BE2C (cell line): ENCODE results near the gene SPDYA.

Experiments
- DNase-seq: peaks from one replicate; pipeline ENCODE4 v3.0.0-alpha.2; 2020
- H3K27me3 ChIP-seq: fragments of 250-450 bp; sonication (Bioruptor Pico); 2 replicates; pipeline ENCODE4 v1.5.1; 2020; ENCODE audit warnings: mild to moderate bottlenecking
- H3K36me3 ChIP-seq: fragments of 250-450 bp; sonication (Bioruptor Pico); 2 replicates; pipeline ENCODE4 v1.5.1; 2020; ENCODE audit warnings: mild to moderate bottlenecking
- H3K4me1 ChIP-seq: fragments of 250-450 bp; sonication (Bioruptor Pico); 2 replicates; pipeline ENCODE4 v1.5.1; 2020
- H3K4me3 ChIP-seq: 2 replicates; pipeline ENCODE4 v1.5.1; 2011; ENCODE audit warnings: low read depth, low read length
- H3K9me3 ChIP-seq: fragments of 250-450 bp; sonication (Bioruptor Pico); 2 replicates; pipeline ENCODE4 v1.5.1; 2020
- CTCF ChIP-seq: IDR thresholded peaks from 2 replicates; pipeline ENCODE4 v1.5.1; 2012; ENCODE audit warnings: mild to moderate bottlenecking, low read depth, low read length

SPDYA gene

DNA sequence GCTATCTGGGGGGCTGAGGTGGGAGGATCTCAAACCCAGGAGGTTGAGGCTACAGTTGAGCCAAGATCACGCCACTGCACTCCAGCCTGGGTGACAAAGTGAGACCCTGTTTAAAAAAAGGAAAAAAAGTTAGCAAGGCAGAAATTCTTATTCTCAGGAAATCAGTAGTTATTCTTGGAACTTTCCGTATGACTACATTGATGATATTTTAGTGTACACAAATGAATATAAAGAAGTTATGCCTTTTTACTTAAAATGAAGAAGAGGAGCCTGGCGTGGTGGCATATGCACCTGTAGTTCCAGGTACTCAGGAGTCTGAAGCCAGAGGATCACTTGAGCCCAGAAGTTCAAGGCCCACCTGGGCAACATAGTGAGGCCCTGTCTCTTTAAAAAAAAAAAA lies 7.4 kb downstream of the SPDYA start:
- no peaks in the 10 kb centered on the region for H3K36me3 ChIP-seq
- no peak for TF ChIP-seq CTCF

DNA sequence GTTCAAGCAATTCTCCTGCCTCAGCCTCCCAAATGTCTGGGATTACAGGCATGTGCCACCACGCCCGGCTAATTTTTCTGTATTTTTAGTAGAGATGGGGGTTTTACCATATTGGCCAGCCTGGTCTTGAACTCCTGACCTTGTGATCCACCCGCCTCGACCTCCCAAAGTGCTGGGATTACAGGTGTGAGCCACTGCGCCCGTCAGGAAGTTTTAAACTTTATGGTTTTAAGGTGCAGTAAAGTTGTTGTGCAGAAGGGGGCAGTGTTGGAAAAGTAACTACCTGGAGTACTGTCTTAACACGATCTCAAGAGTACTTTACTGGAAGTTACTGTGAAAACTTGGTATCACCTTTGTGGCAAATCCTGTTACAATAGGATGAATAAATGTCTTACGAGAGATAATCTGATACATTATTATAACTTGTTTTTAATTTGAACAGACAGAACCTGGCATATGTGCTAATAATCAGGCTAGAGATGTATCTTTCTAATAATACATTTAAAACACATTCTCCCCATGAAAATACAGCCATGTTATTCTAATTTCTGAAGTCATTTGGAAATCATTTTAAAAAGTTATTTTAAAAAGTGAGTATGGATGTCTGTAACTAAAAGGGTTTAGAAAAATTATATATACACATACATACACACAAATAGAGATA lies 10.8 kb downstream of the SPDYA start:
- DNase-seq: peak; percentile 62

More for the DNA sequence above, 7.4 kb downstream of the SPDYA start:
- Histone ChIP-seq H3K9me3 (no peaks in the 10 kb centered on the region), H3K4me1 (no peaks in the 10 kb centered on the region), H3K27me3 (no peaks in the 10 kb centered on the region), H3K4me3 (no peak overlapping the region)
- DNase-seq: no peak

DNA sequence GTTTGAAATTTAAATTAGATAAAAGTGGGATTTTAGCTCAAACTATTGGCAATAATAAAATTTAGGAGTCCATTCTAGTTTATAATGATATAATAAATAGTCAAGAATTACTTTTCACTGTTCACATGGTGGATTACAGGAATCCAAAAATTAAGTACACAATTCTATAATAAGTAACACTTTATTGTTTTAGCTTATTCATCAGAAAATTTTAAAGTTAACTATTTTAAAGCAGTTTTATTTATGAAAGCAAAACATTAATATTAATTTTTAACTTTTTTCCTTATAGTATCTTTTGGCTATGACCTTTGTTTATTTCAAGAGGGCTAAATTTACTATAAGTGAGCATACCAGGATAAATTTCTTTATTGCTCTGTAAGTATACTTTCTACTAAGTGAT lies 11.4 kb downstream of the SPDYA start:
- Histone ChIP-seq H3K4me1 (no peaks in the 10 kb centered on the region), H3K27me3 (no peaks in the 10 kb centered on the region), H3K4me3 (no peak overlapping the region), H3K9me3 (no peaks in the 10 kb centered on the region), H3K36me3 (no peaks in the 10 kb centered on the region)
- no peak for TF ChIP-seq CTCF
- no peak for DNase-seq

More for the DNA sequence above, 10.8 kb downstream of the SPDYA start:
- Histone ChIP-seq H3K36me3 (no peaks in the 10 kb centered on the region), H3K4me1 (no peaks in the 10 kb centered on the region), H3K4me3 (no peak overlapping the region), H3K27me3 (no peaks in the 10 kb centered on the region), H3K9me3 (no peaks in the 10 kb centered on the region)
- TF ChIP-seq CTCF: peak; percentile 71

DNA sequence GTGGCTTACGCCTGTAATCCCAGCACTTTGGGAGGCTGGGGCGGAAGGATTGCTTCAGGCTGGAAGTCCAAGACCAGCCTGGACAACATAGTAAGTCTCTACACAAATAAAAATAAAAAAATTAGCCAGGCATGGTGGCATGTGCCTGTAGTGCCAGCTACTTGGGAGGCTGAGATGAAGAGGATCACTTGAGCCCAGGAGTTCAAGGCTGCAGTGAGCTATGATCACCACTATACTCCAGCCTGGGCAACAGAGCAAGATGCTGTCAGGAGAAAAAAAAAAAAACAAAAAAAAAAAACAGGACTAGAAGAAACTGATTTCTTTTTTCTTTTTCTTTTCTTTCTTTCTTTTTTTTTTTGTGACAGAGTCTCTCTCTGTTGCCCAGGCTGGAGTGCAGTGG lies 13.6 kb downstream of the SPDYA start:
- no peak for TF ChIP-seq CTCF
- no peaks in the 10 kb centered on the region for H3K27me3 ChIP-seq
- no peaks in the 10 kb centered on the region for H3K9me3 ChIP-seq
- no peaks in the 10 kb centered on the region for H3K4me1 ChIP-seq
- H3K4me3 ChIP-seq: no peak overlapping the region
- DNase-seq: no peak
- H3K36me3 ChIP-seq: no peaks in the 10 kb centered on the region

DNA sequence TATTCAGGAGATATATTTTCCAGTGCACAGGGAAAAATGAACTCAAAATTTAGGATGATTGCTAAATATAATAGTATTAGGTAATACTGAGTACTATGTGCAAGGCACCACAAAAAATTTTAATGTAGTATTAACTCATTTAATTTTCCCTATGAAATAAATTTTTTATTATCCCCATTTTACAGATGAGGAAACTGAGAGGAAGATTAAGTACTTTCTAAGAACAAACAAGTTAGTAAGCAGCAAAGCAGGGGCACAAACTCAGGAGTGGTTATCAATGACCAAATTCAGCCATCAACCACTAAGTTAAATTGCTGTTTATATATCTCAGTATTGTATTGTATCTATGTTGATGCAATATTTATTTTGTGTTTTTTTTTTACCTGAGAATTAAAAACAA lies 14.2 kb downstream of the SPDYA start:
- Histone ChIP-seq H3K9me3 (no peaks in the 10 kb centered on the region), H3K4me1 (no peaks in the 10 kb centered on the region), H3K4me3 (no peak overlapping the region), H3K27me3 (no peaks in the 10 kb centered on the region), H3K36me3 (no peaks in the 10 kb centered on the region)
- TF ChIP-seq CTCF: no peak
- DNase-seq: no peak

DNA sequence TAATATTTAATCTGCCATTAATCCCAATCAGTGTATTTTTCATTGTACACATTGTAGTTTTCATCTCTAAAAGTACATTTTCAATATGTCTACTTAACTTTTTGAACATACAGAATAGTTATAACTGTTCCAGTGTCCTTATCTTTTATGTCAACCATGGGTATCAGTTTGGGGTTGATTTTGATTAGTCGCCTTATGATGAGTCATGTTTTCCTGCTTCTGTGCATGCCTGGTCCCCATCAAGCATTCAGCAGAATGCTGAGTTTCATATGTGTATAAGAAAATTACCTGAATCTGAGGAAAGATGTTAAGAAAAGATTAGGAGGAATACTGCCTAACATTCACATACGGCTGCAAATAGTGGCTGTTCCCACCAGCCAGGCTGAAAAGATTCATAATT lies 17.7 kb downstream of the SPDYA start:
- DNase-seq: no peak
- Histone ChIP-seq H3K4me3 (no peak overlapping the region), H3K9me3 (no peaks in the 10 kb centered on the region), H3K4me1 (no peaks in the 10 kb centered on the region), H3K36me3 (no peaks in the 10 kb centered on the region), H3K27me3 (no peaks in the 10 kb centered on the region; the same call in 1 of the 2 replicates)
- TF ChIP-seq CTCF: no peak
